Mucosa of descending colon (tissue), 3 donors: ENCODE data around the gene UBALD1. TPM values are rescaled to one million over a fixed set of nuclear protein-coding genes. Genes with fewer than 3 reads are reported as not detected.

Source experiments
- ATAC-seq: fragments of 200-7000 bp; cut with Tn5 transposase; one replicate; pipeline ENCODE4 v1.9.1; 2020; ENCODE audit warnings: mild to moderate bottlenecking, moderate library complexity
- DNase-seq, 3 donors: peaks; one replicate each; pipeline ENCODE4 v3.0.0-alpha.2; 2020
- H3K36me3 ChIP-seq: fragments of 200-600 bp; one replicate; pipeline ENCODE4 v1.8.0; 2021; ENCODE audit warnings: low read depth, mild to moderate bottlenecking
- H3K4me1 ChIP-seq: fragments of 200-600 bp; one replicate; pipeline ENCODE4 v1.8.0; 2021; ENCODE audit warnings: low read depth, mild to moderate bottlenecking
- H3K4me3 ChIP-seq: fragments of 200-600 bp; one replicate; pipeline ENCODE4 v1.8.0; 2021; ENCODE audit warnings: mild to moderate bottlenecking
- H3K9me3 ChIP-seq: fragments of 200-600 bp; one replicate; pipeline ENCODE4 v1.8.0; 2021; ENCODE audit warnings: mild to moderate bottlenecking
- CTCF ChIP-seq: fragments of 200-600 bp; IDR thresholded peaks from one replicate; pipeline ENCODE4 v1.8.0; 2022; ENCODE audit warnings: antibody characterized with exemption, mild to moderate bottlenecking
- intact Hi-C, 2 donors: fragments of 100-400 bp; cut with DNase I in 1 of 2; cut with micrococcal nuclease in 1 of 2; formaldehyde crosslinking; loops; one replicate each; pipeline versions ENCODE4 v1.11.0 to v1.11.1; 2022; cut with DNase I, micrococcal nuclease
- total RNA-seq, 3 donors: library from RNA; stranded (reverse); fragmentation: NEBNext Ultra II Directional in 2 of 3; extraction: Animal tissue kit (Norgen Biotek cat#: 25700) in 2 of 3; gene quantifications; one replicate each; pipeline versions ENCODE4 v1.2.1 to v1.2.4, GENCODE V29; 2021 to 2023
- donor health status: DM: no; HTN: no; CAD: no; lungs with moderate emphysema.
- donor health status: DM: no; HTN: no; CAD: no.
- donor health status: DM: no; HTN: yes; CAD: no.

The UBALD1 gene
- total RNA-seq, 3 donors from 2014 or later = 21.3 to 38.8 (median 22.5) TPM

GRCh38 chr16:4618645-4619418 is 4.1 kb upstream of the UBALD1 start:
- no peak overlapping the region for H3K4me3 ChIP-seq
- TF ChIP-seq CTCF = no peak
- intact Hi-C loops = no loop called here
- peaks cover 11% of the 10 kb centered on the region for H3K4me1 ChIP-seq
- no peaks in the 10 kb centered on the region for H3K36me3 ChIP-seq
- no peak for DNase-seq
- no peak for ATAC-seq
- no peaks in the 10 kb centered on the region for H3K9me3 ChIP-seq

- intact Hi-C loops = no loop called here
- Histone ChIP-seq H3K36me3 (no peaks in the 10 kb centered on the region), H3K4me3 (no peak overlapping the region), H3K9me3 (no peaks in the 10 kb centered on the region), H3K4me1 (peaks cover 21% of the 10 kb centered on the region)
- no peak for TF ChIP-seq CTCF
- ATAC-seq (no peak), DNase-seq (peak in 1 of 3 donors; percentile 19)
Measured at GRCh38 chr16:4617880-4618279, 3.2 kb upstream of the UBALD1 start.

DNA sequence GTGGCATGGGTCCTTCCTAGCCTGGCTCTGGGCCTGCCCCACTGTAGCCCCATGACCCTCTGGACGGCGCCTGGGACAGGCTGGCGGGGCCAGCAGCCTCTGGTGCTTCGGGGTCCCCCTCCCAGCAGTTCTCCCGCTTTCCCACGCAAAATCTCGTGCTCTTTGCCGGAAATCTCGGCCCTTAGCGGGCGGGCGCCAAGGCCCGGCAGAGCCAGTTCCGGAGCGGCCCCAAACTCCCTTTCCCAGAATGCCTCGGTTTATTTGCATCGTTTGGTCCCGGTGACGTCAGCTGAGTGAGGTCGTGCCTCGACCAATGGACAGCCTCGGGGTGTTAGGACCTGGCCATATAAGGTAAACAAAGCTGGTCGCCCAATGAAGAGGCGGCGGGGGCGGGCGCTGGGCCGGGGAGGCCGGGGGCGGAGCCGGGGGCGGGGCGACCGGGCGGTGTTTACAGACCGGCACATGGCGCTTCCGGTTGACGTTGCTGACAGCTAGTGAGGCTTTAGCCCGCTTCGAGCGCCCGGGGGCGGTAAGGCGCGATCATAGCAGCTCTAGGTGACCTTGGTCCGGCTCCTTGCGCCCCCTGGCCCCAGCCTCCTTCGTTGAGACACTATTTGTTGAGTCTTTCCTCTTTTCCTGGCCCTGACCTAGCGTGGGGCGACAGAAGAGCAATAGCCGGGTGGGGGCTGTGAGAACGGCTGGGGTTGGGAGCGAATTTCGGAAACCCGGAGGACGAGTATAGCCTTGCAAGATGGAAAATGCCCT is 1.5 kb upstream of the UBALD1 start:
- intact Hi-C loops = no loop called here
- Histone ChIP-seq H3K4me3 (peak overlapping the region; percentile 20), H3K4me1 (peaks cover 27% of the 10 kb centered on the region), H3K36me3 (no peaks in the 10 kb centered on the region), H3K9me3 (no peaks in the 10 kb centered on the region)
- DNase-seq = peak; percentile 98 to 100 (median 100)
- ATAC-seq = peak; percentile 90
- peak; percentile 37 for TF ChIP-seq CTCF

DNA sequence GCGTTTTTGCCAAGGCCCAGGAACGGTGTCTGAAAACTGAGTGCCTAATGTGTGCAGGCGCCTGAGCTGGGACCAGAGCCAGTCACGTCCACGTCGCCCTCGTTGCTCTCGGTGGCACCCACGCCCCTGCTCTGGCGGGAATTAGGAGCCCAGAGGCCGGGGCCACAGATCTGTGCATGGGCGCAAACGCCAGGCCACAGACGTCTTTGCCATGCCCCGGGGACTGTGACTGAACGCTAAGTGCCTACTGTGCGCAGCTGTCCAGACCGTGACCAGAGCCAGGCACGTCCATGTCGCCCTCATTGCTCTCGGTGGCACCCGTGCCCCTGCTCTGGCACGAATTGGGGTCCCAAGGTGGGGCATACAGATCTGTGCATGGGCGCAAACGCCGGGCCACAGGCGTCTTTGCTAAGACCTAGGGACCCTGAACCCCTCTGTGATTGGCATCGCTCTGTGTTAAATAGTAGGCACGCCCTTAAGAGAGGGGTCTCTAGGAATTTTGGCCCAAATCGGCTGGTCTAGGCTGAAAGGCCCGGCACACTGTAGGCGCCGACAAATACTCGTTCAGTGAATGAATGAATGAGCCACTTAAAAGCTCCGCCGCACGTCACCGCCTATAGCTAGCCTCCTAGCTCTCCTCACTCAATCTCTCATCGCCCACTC is 827 bp upstream of the UBALD1 start:
- peaks cover 27% of the 10 kb centered on the region for H3K4me1 ChIP-seq
- H3K4me3 ChIP-seq = no peak overlapping the region
- TF ChIP-seq CTCF = no peak
- DNase-seq (peak; percentile 50 to 83 (median 69)), ATAC-seq (peak; percentile 5)
- H3K36me3 ChIP-seq = no peaks in the 10 kb centered on the region
- intact Hi-C loops = no loop called here
- H3K9me3 ChIP-seq = no peaks in the 10 kb centered on the region

DNA sequence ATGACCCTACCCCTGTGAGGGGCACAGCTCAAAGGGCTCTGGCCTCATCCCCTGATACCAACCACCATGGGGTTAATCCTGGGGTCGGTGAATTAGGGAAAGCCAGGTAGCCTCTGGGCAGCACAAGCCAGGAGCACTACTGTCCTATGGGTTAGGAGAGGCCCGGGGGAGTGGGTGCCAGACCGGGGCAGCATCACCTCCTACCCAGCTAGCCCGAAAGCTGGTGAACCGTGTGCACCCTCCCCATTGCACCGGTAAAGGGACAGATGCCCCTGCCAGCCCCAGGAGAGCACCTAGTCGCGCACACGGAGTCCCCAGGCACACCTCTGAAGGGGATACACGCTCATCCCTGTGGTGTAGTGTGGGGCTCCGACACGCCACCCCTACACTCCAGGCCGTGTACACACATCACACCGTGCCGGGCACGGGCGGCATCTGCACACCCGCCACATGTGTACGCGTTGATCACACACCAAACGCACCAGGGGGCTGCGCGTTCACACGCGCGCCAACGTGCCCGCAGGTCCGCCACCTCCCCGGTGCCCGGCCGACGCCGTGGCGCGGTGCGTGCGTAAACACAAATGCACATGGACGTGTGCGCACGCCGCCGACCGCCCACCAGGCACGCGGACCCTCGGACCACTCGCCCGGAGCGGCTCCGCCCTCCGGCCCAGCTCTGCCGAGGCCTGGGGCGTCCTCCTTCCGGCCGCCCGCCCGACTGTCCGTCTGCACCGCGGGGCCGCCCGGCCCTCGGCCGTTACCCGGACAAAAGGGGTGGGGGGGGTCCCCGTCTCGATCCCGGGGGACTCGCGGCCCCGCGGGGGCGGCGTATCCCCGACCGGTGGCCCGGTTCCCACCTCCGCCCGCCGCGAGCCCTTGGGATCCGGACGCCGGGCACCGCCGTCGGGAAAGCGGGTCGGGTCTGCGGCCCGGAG is 785 bp downstream of the UBALD1 start:
- ATAC-seq (no peak), DNase-seq (peak in 1 of 3 donors; percentile 35)
- Histone ChIP-seq H3K4me1 (peaks cover 27% of the 10 kb centered on the region), H3K36me3 (no peaks in the 10 kb centered on the region), H3K9me3 (no peaks in the 10 kb centered on the region), H3K4me3 (peak overlapping the region; percentile 90)
- intact Hi-C loops = no loop called here
- TF ChIP-seq CTCF = no peak
